Neural progenitor cell (in vitro differentiated cells): ENCODE measurements around the gene MTARC1.

Source experiments
- CTCF ChIP-seq: fragments of 200-600 bp; sonication (generic); IDR thresholded peaks from 2 replicates; pipeline ENCODE4 v1.5.1; 2017; ENCODE audit warnings: antibody characterized with exemption, mild to moderate bottlenecking
- EZH2 ChIP-seq: fragments of 200-600 bp; sonication (generic); IDR thresholded peaks from 2 replicates; pipeline ENCODE4 v1.6.1; 2017; ENCODE audit warnings: antibody characterized with exemption, mild to moderate bottlenecking, moderate library complexity

- TF ChIP-seq CTCF, result no peak
- no peak for TF ChIP-seq EZH2
These were observed 25.6 kb downstream of the MTARC1 start for GRCh38 chr1:220812308-220812707.
